HepG2 (cell line): ENCODE measurements around the gene TGM6. TPM values are rescaled to one million over a fixed set of nuclear protein-coding genes. Genes with fewer than 3 reads are reported as not detected.

Experiments
- ATAC-seq: fragments of 200-7000 bp; cut with Tn5 transposase; 3 replicates; pipeline ENCODE4 v1.9.1; 2020; ENCODE audit warnings: mild to moderate bottlenecking, moderate library complexity
- BruUV-seq: library from RNA; stranded (reverse); fragments of 400-500 nt; replicated peaks from 2 replicates; lab custom pipeline; 2021; lab: Mats Ljungman, UMichigan
- CTCF ChIA-PET: fragments of 300-600 bp; formaldehyde crosslinking; extraction: SDS; loops from one replicate; lab custom pipeline; 2021; ENCODE audit warnings: low total read pairs, inconsistent platforms, low intra/inter-chr PET ratio; lab: Yijun Ruan, JAX
- POLR2A ChIA-PET: fragments of 350-600 bp; sonication (Branson Sonifier 250); formaldehyde crosslinking; loops from one replicate; lab custom pipeline; 2020; ENCODE audit warnings: antibody characterized with exemption, inconsistent platforms; lab: Yijun Ruan, JAX
- DNase-seq: peaks from one replicate; pipeline ENCODE4 v3.0.0-alpha.2; 2015; ENCODE audit warnings: low spot score
- FAIRE-seq: peaks from 3 replicates; lab custom pipeline; 2011; peaks lifted over from hg19 to GRCh38; lab: Jason Lieb, UNC
- H2AFZ ChIP-seq: one replicate; pipeline ENCODE4 v1.6.1; 2011; ENCODE audit warnings: low read length, inconsistent platforms
- H3K27ac ChIP-seq: fragments of 300-600 bp; 3 replicates; pipeline ENCODE4 v1.8.0; 2011; ENCODE audit warnings: mixed run types, mild to moderate bottlenecking, mixed read lengths, low read length, inconsistent platforms; ENCODE audit not compliant: insufficient read depth; ENCODE audit errors: extremely low read length
- H3K27me3 ChIP-seq, 2 experiments: fragments of 200-600 bp in 1 of 2; 2 replicates in 1 of 2; 3 replicates in 1 of 2; pipeline versions ENCODE4 v1.6.0 to v1.8.0; 2011; ENCODE audit warnings: low read length in 2 of 2, mild to moderate bottlenecking in 2 of 2, moderate library complexity in 2 of 2, inconsistent platforms in 1 of 2; ENCODE audit not compliant: insufficient read depth in 2 of 2, control insufficient read depth in 1 of 2
- H3K36me3 ChIP-seq, 2 experiments: fragments of 200-600 bp in 1 of 2; replicated peaks in 1 of 2; 2 replicates in 1 of 2; 3 replicates in 1 of 2; pipeline versions ENCODE4 v1.5.1 to v1.8.0; 2011; ENCODE audit warnings: low read length in 2 of 2, inconsistent platforms in 1 of 2; ENCODE audit not compliant: insufficient read depth in 2 of 2, control insufficient read depth in 1 of 2
- H3K4me1 ChIP-seq: 2 replicates; pipeline ENCODE4 v1.5.1; 2012; ENCODE audit warnings: low read length, inconsistent platforms; ENCODE audit not compliant: insufficient read depth
- H3K4me2 ChIP-seq: 2 replicates; pipeline ENCODE4 v1.6.0; 2011; ENCODE audit warnings: low read depth, low read length, inconsistent platforms
- H3K4me3 ChIP-seq, 3 experiments: fragments of 200-600 bp in 1 of 3; sonication (generic), shearing (Covaris generic) in 1 of 3; replicated peaks in 1 of 3; 2 replicates each; pipeline ENCODE4 v1.5.1; 2011 to 2016; ENCODE audit warnings: low read length in 3 of 3, inconsistent platforms in 2 of 3, low read depth in 2 of 3, mild to moderate bottlenecking in 2 of 3, control low read depth in 1 of 3, mixed read lengths in 1 of 3; ENCODE audit not compliant: insufficient read depth in 1 of 3
- H3K79me2 ChIP-seq: one replicate; pipeline ENCODE4 v1.6.1; 2011; ENCODE audit warnings: low read length, inconsistent platforms; ENCODE audit not compliant: insufficient read depth
- H3K9ac ChIP-seq: 2 replicates; pipeline ENCODE4 v1.6.0; 2011; ENCODE audit warnings: mild to moderate bottlenecking, low read depth, low read length, inconsistent platforms; ENCODE audit not compliant: insufficient read depth
- H3K9me3 ChIP-seq: 2 replicates; pipeline ENCODE4 v1.5.1; 2012; ENCODE audit warnings: mild to moderate bottlenecking, low read length
- H4K20me1 ChIP-seq: 2 replicates; pipeline ENCODE4 v1.6.0; 2011; ENCODE audit warnings: inconsistent platforms, mild to moderate bottlenecking, low read length, moderate library complexity; ENCODE audit not compliant: insufficient read depth
- ATRX ChIP-seq: sonication (generic); formaldehyde crosslinking; IDR thresholded peaks from 2 replicates; pipeline ENCODE4 v1.4.0; 2020; ENCODE audit warnings: missing genetic modification reagents, borderline replicate concordance
- CBX2 ChIP-seq, 2 experiments: fragments of 200-600 bp in 1 of 2; sonication (generic); formaldehyde crosslinking in 1 of 2; IDR thresholded peaks; 2 replicates each; pipeline versions ENCODE4 v1.7.0 to v1.8.1; 2018 to 2022; ENCODE audit warnings: low read depth in 2 of 2, low read length in 1 of 2, mild to moderate bottlenecking in 1 of 2, missing genetic modification reagents in 1 of 2
- FOXM1 ChIP-seq: sonication (generic); formaldehyde crosslinking; IDR thresholded peaks from 2 replicates; pipeline ENCODE4 v1.5.0; 2020; ENCODE audit warnings: missing genetic modification reagents
- NFYC ChIP-seq: IDR thresholded peaks from 2 replicates; pipeline ENCODE4 v1.6.1; 2016; ENCODE audit warnings: missing genetic modification reagents, missing compliant biosample characterization
- NONO ChIP-seq, 2 experiments: fragments of 450-650 bp in 1 of 2; sonication (generic) in 1 of 2; formaldehyde crosslinking in 1 of 2; IDR thresholded peaks in 1 of 2; conservative IDR thresholded peaks in 1 of 2; 2 replicates each; pipeline versions ENCODE4 v1.6.1 to v1.8.0; 2017 to 2022; ENCODE audit warnings: mild to moderate bottlenecking in 1 of 2, missing genetic modification reagents in 1 of 2, moderate library complexity in 1 of 2
- PHF5A ChIP-seq: IDR thresholded peaks from one replicate; pipeline ENCODE4 v1.6.1; 2018; ENCODE audit warnings: low read depth, missing genetic modification reagents; ENCODE audit not compliant: unreplicated experiment
- SMAD1 ChIP-seq: sonication (generic); formaldehyde crosslinking; IDR thresholded peaks from 2 replicates; pipeline ENCODE4 v1.4.0; 2020; ENCODE audit warnings: missing genetic modification reagents, low read depth, mild to moderate bottlenecking, borderline replicate concordance
- TGIF2 ChIP-seq: IDR thresholded peaks from 2 replicates; pipeline ENCODE4 v1.6.1; 2016; ENCODE audit warnings: control low read depth, missing compliant biosample characterization
- ZBTB25 ChIP-seq: IDR thresholded peaks from 2 replicates; pipeline ENCODE4 v1.6.1; 2018; ENCODE audit warnings: missing genetic modification reagents
- ZMYM4 ChIP-seq: sonication (generic); formaldehyde crosslinking; IDR thresholded peaks from 2 replicates; pipeline ENCODE4 v1.8.1; 2023; ENCODE audit warnings: mild to moderate bottlenecking, missing genetic modification reagents
- ZNF746 ChIP-seq: sonication (generic); formaldehyde crosslinking; IDR thresholded peaks from 2 replicates; pipeline ENCODE4 v1.8.0; 2022; ENCODE audit warnings: mild to moderate bottlenecking, missing genetic modification reagents
- ZNF761 ChIP-seq: sonication (generic); formaldehyde crosslinking; conservative IDR thresholded peaks from 2 replicates; pipeline ENCODE4 v1.4.0; 2020; ENCODE audit warnings: mild to moderate bottlenecking, missing genetic modification reagents
- ZNF879 ChIP-seq: sonication (generic); formaldehyde crosslinking; IDR thresholded peaks from 2 replicates; pipeline ENCODE4 v1.8.1; 2023; ENCODE audit warnings: missing genetic modification reagents
- WGBS: methylation state at CpG from one replicate; pipeline ENCODE4 v1.1.6; 2017; ENCODE audit warnings: low lambda C conversion rate; 5-methylcytosine and 5-hydroxymethylcytosine counted together
- in situ Hi-C: cut with HindIII; loops from 2 replicates; pipeline ENCODE4 v1.10.0; 2017; ENCODE audit warnings: low pct_unique_long_range_greater_than_20kb; ENCODE audit not compliant: extremely low pct_ligation_motif_present
- intact Hi-C: fragments of 100-400 bp; cut with micrococcal nuclease; formaldehyde crosslinking; loops from one replicate; pipeline ENCODE4 v1.10.0; 2022; ENCODE audit not compliant: unreplicated experiment
- polyA plus RNA-seq, 8 experiments: library from polyadenylated mRNA; depleted of rRNA in 3 of 8; stranded (reverse) in 7 of 8; unstranded in 1 of 8; fragments of >200 nt; fragmentation: Illumina TruSeq in 4 of 8; extraction: Trizol in 4 of 8; gene quantifications; 2 replicates each; pipeline versions ENCODE4 v1.2.1 to v1.2.3, GENCODE V29; 2011 to 2016; ENCODE audit warnings: low read depth in 4 of 8, missing spikeins in 1 of 8, mixed read lengths in 1 of 8; ENCODE audit not compliant: insufficient read depth in 1 of 8
- total RNA-seq, 5 experiments: library from RNA; depleted of rRNA; stranded (reverse); fragments of >200 nt; fragmentation: Illumina TruSeq; extraction: Trizol; gene quantifications; 2 replicates each; pipeline ENCODE4 v1.2.3, GENCODE V29; 2016; ENCODE audit warnings: low read depth in 1 of 5
- TF ChIP-seq, protein P1 (sequence below): sonication (generic); formaldehyde crosslinking; conservative IDR thresholded peaks from 2 replicates; pipeline ENCODE4 v1.8.0; 2022; ENCODE audit warnings: mild to moderate bottlenecking, moderate library complexity, missing genetic modification reagents
- TF ChIP-seq, protein P2 (sequence below): sonication (generic); formaldehyde crosslinking; IDR thresholded peaks from 2 replicates; pipeline ENCODE4 v1.8.1; 2023; ENCODE audit warnings: missing genetic modification reagents, mild to moderate bottlenecking, borderline replicate concordance

TGM6 gene
- total and polyA plus RNA-seq, 2 of the 13 experiments (the other 11 are each of a cell fraction or from before 2014, with no cell fraction given) = not detected

- CTCF ChIA-PET = no interaction called here
Measured at GRCh38 chr20:2333821-2334220, 46.9 kb upstream of the TGM6 start.

GRCh38 chr20:2335096-2335870 lies 45.4 kb upstream of the TGM6 start:
- POLR2A ChIA-PET = no interaction called here
- no peak for DNase-seq
- CTCF ChIA-PET = no interaction called here
- no peak for TF ChIP-seq NFYC (CRISPR knock-in tag)
- TF ChIP-seq FOXM1 = no peak
- TF ChIP-seq ZMYM4 (CRISPR knock-in tag) = no peak
- no peak for TF ChIP-seq SMAD1 (CRISPR knock-in tag)
- TF ChIP-seq ATRX = no peak
- no peak for TF ChIP-seq PHF5A (CRISPR knock-in tag)
- TF ChIP-seq ZNF879 (CRISPR knock-in tag) = no peak
- no peak for TF ChIP-seq TGIF2 (CRISPR knock-in tag)
- TF ChIP-seq ZNF761 (CRISPR knock-in tag) = no peak
- TF ChIP-seq, protein P1, sequence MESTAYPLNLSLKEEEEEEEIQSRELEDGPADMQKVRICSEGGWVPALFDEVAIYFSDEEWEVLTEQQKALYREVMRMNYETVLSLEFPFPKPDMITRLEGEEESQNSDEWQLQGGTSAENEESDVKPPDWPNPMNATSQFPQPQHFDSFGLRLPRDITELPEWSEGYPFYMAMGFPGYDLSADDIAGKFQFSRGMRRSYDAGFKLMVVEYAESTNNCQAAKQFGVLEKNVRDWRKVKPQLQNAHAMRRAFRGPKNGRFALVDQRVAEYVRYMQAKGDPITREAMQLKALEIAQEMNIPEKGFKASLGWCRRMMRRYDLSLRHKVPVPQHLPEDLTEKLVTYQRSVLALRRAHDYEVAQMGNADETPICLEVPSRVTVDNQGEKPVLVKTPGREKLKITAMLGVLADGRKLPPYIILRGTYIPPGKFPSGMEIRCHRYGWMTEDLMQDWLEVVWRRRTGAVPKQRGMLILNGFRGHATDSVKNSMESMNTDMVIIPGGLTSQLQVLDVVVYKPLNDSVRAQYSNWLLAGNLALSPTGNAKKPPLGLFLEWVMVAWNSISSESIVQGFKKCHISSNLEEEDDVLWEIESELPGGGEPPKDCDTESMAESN (CRISPR knock-in tag) = no peak
- no peak for TF ChIP-seq ZNF746 (CRISPR knock-in tag)
- no peak for TF ChIP-seq CBX2 (IDR thresholded peaks at IDR 0.05; ENCODE audit: low read depth, low read length)
- no peak for TF ChIP-seq CBX2 (CRISPR knock-in tag; IDR thresholded peaks at IDR 0.05; ENCODE audit: low read depth)
- TF ChIP-seq, protein P2, sequence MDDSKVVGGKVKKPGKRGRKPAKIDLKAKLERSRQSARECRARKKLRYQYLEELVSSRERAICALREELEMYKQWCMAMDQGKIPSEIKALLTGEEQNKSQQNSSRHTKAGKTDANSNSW = no peak
- TF ChIP-seq ZBTB25 (CRISPR knock-in tag) = no peak

More at GRCh38 chr20:2333821-2334220, 46.9 kb upstream of the TGM6 start:
- no peaks in the 10 kb centered on the region for H3K4me1 ChIP-seq
- no peak for TF ChIP-seq NONO (IDR thresholded peaks at IDR 0.05)
- no peak for TF ChIP-seq NONO (CRISPR knock-in tag; conservative IDR thresholded peaks at IDR 0.05)
- TF ChIP-seq, all 625 proteins: peak for 0
- no peaks in the 10 kb centered on the region for H4K20me1 ChIP-seq
- no peaks in the 10 kb centered on the region for H3K36me3 ChIP-seq
- no peak overlapping the region for H2AFZ ChIP-seq
- no peak for FAIRE-seq
- H3K27me3 ChIP-seq = peaks cover 6 to 25% of the 10 kb centered on the region in 2 experiments; a peak in 4 of 5 replicates
- H3K4me3 ChIP-seq = no peak overlapping the region
- ATAC-seq = no peak
- in situ Hi-C loops (no loop called here), intact Hi-C loops (no loop called here)
- BruUV-seq = no TSS peak
- no peak overlapping the region for H3K27ac ChIP-seq
- H3K4me2 ChIP-seq = no peak overlapping the region
- no peak overlapping the region for H3K9ac ChIP-seq
- H3K9me3 ChIP-seq = no peaks in the 10 kb centered on the region
- DNase-seq = no peak
- 46% methylated on average over 6 of the region's 6 CpGs for WGBS
- POLR2A ChIA-PET = no interaction called here
- H3K79me2 ChIP-seq = no peaks in the 10 kb centered on the region

More at GRCh38 chr20:2335096-2335870, 45.4 kb upstream of the TGM6 start:
- ATAC-seq (peak; percentile 22; the same call in 2 of the 3 replicates), FAIRE-seq (no peak)
- Histone ChIP-seq H3K36me3 (no peaks in the 10 kb centered on the region), H3K27ac (no peak overlapping the region), H3K9ac (no peak overlapping the region), H3K4me2 (no peak overlapping the region), H3K27me3 (peaks cover 6 to 29% of the 10 kb centered on the region in 2 experiments; a peak in 4 of 5 replicates), H3K4me3 (no peak overlapping the region), H4K20me1 (no peaks in the 10 kb centered on the region), H3K4me1 (no peaks in the 10 kb centered on the region), H2AFZ (no peak overlapping the region), H3K9me3 (no peaks in the 10 kb centered on the region), H3K79me2 (no peaks in the 10 kb centered on the region)
- in situ Hi-C loops = no loop called here
- intact Hi-C loops = no loop called here
- no TSS peak for BruUV-seq
- 42% methylated on average over 9 of the region's 9 CpGs for WGBS
